HG03095 (cell line): ENCODE measurements around the gene PDE4B.

Source experiments
- ATAC-seq: cut with Tn5 transposase; IDR thresholded peaks from one replicate; pipeline ENCODE4 v1.9.1; 2021; ENCODE audit warnings: moderate library complexity; ENCODE audit not compliant: unreplicated experiment

Gene PDE4B

GRCh38 chr1:66373157-66373591 lies 580.5 kb downstream of the PDE4B start:
- ATAC-seq: no peak

- peak; percentile 44 for ATAC-seq
Measured at GRCh38 chr1:66374148-66374547, 581.5 kb downstream of the PDE4B start.

- peak; percentile 53 for ATAC-seq
Measured at GRCh38 chr1:66374561-66375111, 581.9 kb downstream of the PDE4B start.

GRCh38 chr1:66375125-66375524 lies 582.4 kb downstream of the PDE4B start:
- no peak for ATAC-seq

- ATAC-seq: peak; percentile 94
Measured at GRCh38 chr1:66380452-66381212, 587.9 kb downstream of the PDE4B start.

- ATAC-seq: no peak
Measured at GRCh38 chr1:66381621-66382275, 589.1 kb downstream of the PDE4B start.

- ATAC-seq: no peak
Measured at GRCh38 chr1:66383168-66383567, 590.5 kb downstream of the PDE4B start.

GRCh38 chr1:66383611-66384010 lies 590.9 kb downstream of the PDE4B start:
- no peak for ATAC-seq

- no peak for ATAC-seq
Measured at GRCh38 chr1:66384258-66384921, 591.7 kb downstream of the PDE4B start.

GRCh38 chr1:66386712-66387111 lies 594.0 kb downstream of the PDE4B start:
- no peak for ATAC-seq

- no peak for ATAC-seq
Measured at GRCh38 chr1:66388913-66389312, 596.2 kb downstream of the PDE4B start.

GRCh38 chr1:66393586-66394287 lies 601.0 kb downstream of the PDE4B start:
- no peak for ATAC-seq

- no peak for ATAC-seq
Measured at GRCh38 chr1:66394603-66395002, 601.9 kb downstream of the PDE4B start.

GRCh38 chr1:66395202-66396061 lies 602.7 kb downstream of the PDE4B start:
- no peak for ATAC-seq

GRCh38 chr1:66396212-66396890 lies 603.7 kb downstream of the PDE4B start:
- ATAC-seq: peak; percentile 45

GRCh38 chr1:66397192-66397591 lies 604.5 kb downstream of the PDE4B start:
- ATAC-seq: peak; percentile 32

- peak; percentile 25 for ATAC-seq
Measured at GRCh38 chr1:66399888-66400529, 607.3 kb downstream of the PDE4B start.

- no peak for ATAC-seq
Measured at GRCh38 chr1:66400660-66401059, 608.0 kb downstream of the PDE4B start.

GRCh38 chr1:66401244-66401643 lies 608.5 kb downstream of the PDE4B start:
- ATAC-seq: no peak
